T-cell (primary cell): ENCODE results near the gene S100A5. TPM values are rescaled to one million over a fixed set of nuclear protein-coding genes. Genes with fewer than 3 reads are reported as not detected.

Experiments
- ATAC-seq, 4 experiments: fragments of 200-7000 bp in 3 of 4; fragments of 150-1000 bp in 1 of 4; cut with Tn5 transposase; replicated peaks in 1 of 4; 1 replicate in 3 of 4; 2 replicates in 1 of 4; pipeline ENCODE4 v1.10.0; 2021; ENCODE audit warnings: moderate library complexity in 3 of 4, mild to moderate bottlenecking in 2 of 4, moderate number of reproducible peaks in 1 of 4
- CTCF ChIA-PET, 2 donors: fragments of 300-600 bp; sonication (Branson Sonifier 250); formaldehyde crosslinking; loops; one replicate each; lab custom pipeline; 2022; ENCODE audit warnings: antibody characterized with exemption in 2 of 2; lab: Charles Lee
- POLR2A ChIA-PET, 2 donors: fragments of 300-600 bp; sonication (Branson Sonifier 250); formaldehyde crosslinking; loops; one replicate each; lab custom pipeline; 2022; ENCODE audit warnings: antibody characterized with exemption in 2 of 2; lab: Charles Lee
- DNase-seq, 35 experiments: peaks; one replicate each; pipeline versions ENCODE4 v3.0.0 to v3.0.0-alpha.2; 2013 to 2023
- H3K27ac ChIP-seq: one replicate; pipeline ENCODE4 v1.5.1; 2013; ENCODE audit warnings: low read length
- H3K27me3 ChIP-seq, 2 experiments: replicated peaks in 1 of 2; 1 replicate in 1 of 2; 2 replicates in 1 of 2; pipeline versions ENCODE4 v1.6.1 to v1.7.0; 2013; ENCODE audit warnings: low read length in 1 of 2, mixed read lengths in 1 of 2; ENCODE audit not compliant: control insufficient read depth in 2 of 2, insufficient read depth in 2 of 2; ENCODE audit errors: extremely low read depth in 1 of 2
- H3K36me3 ChIP-seq, 2 donors: 1 replicate in 1 of 2; 2 replicates in 1 of 2; pipeline versions ENCODE4 v1.6.1 to v1.7.0; 2013; ENCODE audit warnings: low read length in 1 of 2; ENCODE audit not compliant: control insufficient read depth in 2 of 2, insufficient read depth in 1 of 2; ENCODE audit errors: extremely low read depth in 1 of 2
- H3K4me1 ChIP-seq, 2 experiments: 1 replicate in 1 of 2; 2 replicates in 1 of 2; pipeline versions ENCODE4 v1.6.1 to v1.7.0; 2013; ENCODE audit warnings: low read length in 2 of 2, mixed read lengths in 1 of 2; ENCODE audit not compliant: insufficient read depth in 2 of 2, control insufficient read depth in 1 of 2; ENCODE audit errors: extremely low read depth in 1 of 2
- H3K4me3 ChIP-seq, 2 donors: 1 replicate in 1 of 2; 2 replicates in 1 of 2; pipeline versions ENCODE4 v1.5.1 to v1.7.0; 2013; ENCODE audit warnings: mild to moderate bottlenecking in 2 of 2, low read length in 1 of 2, moderate library complexity in 1 of 2; ENCODE audit not compliant: control insufficient read depth in 1 of 2; ENCODE audit errors: extremely low read depth in 1 of 2
- H3K9me3 ChIP-seq: 2 replicates; pipeline ENCODE4 v1.7.0; 2013
- H3K27ac Mint-ChIP-seq, 2 donors: one replicate each; pipeline ENCODE4 v1.8.0; 2020 to 2021; ENCODE audit warnings: mild to moderate bottlenecking in 2 of 2, mixed read lengths in 2 of 2
- H3K27me3 Mint-ChIP-seq, 2 donors: one replicate each; pipeline ENCODE4 v1.8.0; 2021 to 2022; ENCODE audit warnings: mixed read lengths in 2 of 2
- H3K36me3 Mint-ChIP-seq: one replicate; pipeline ENCODE4 v1.8.0; 2021; ENCODE audit warnings: mixed read lengths
- H3K4me1 Mint-ChIP-seq, 3 donors: one replicate each; pipeline ENCODE4 v1.8.0; 2020 to 2022; ENCODE audit warnings: mixed read lengths in 3 of 3, mild to moderate bottlenecking in 1 of 3
- H3K4me3 Mint-ChIP-seq, 3 donors: one replicate each; pipeline ENCODE4 v1.8.0; 2020 to 2022; ENCODE audit warnings: mild to moderate bottlenecking in 3 of 3, mixed read lengths in 3 of 3, moderate library complexity in 3 of 3
- H3K9me3 Mint-ChIP-seq, 3 donors: one replicate each; pipeline ENCODE4 v1.8.0; 2020 to 2022; ENCODE audit warnings: mixed read lengths in 3 of 3
- WGBS: methylation state at CpG from one replicate; pipeline ENCODE4 v1.1.5; 2013; ENCODE audit warnings: missing lambda C conversion rate; ENCODE audit not compliant: insufficient coverage; 5-methylcytosine and 5-hydroxymethylcytosine counted together
- total RNA-seq, 35 experiments: library from RNA in 6 of 35; stranded (reverse) in 6 of 35; fragments of 120-200 nt in 1 of 35; gene quantifications; one replicate each; pipeline versions ENCODE4 v1.2.1 to v1.2.4 and lab custom pipeline; 2013 to 2026

S100A5 gene
- total RNA-seq, 5 donors from 2014 or later (not counting 1 experiment from before 2014, with no cell fraction given): 0.36 to 1.6 (median 1.2) TPM; not detected in 1

DNA sequence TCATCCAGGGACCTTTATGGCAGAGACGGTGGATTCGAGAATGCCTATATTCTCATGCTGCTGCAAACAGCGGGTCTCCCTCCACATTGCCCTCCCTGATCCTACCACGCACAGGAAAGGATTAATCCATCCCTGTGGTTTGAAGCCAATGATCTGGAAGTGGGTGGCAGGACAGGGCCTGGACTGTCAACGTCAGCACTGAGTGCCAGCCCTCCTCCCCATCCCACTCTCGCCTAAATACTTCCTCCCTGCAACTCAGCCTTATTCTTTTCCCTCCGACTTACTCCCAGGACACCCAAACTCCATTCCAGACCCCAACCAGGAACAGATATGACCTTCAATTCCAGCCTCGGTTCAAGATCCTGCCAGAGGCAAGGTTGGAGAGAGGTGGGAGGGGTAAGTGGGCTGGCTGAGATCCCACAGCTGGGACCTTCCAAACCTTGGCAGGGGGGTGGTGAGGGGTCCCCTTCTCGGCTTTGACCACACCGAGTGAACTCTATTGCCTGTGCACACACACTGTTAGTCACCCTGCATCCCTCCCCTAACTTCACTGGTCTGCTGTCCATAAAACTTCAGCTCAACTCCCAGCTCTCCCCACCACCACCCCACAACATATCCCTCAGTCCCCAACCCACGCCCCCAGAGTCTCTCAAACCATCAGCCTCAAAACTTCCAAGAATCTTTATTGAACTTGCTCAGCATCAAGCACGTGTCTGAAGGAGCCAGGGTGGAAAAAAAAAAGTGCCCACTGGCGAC, 2.4 kb upstream of the S100A5 start:
- 74% methylated on average over 7 of the region's 13 CpGs for WGBS
- ChIA-PET CTCF (interaction anchor here (0.6 to 1.4 kb wide), 2 partner anchors 10 to 15 kb away, joined by 3 to 5 read pairs; no protein-coding TSS in a partner anchor), POLR2A (no interaction called here)
- Mint-ChIP-seq H3K27ac (peak overlapping the region; percentile 100), H3K9me3 (no peaks in the 10 kb centered on the region), H3K4me3 (peak overlapping the region; percentile 91 to 95 (median 93)), H3K4me1 (peaks cover 76 to 90% (median 79%) of the 10 kb centered on the region in 3 donors), H3K36me3 (peaks cover 21% of the 10 kb centered on the region), H3K27me3 (no peaks in the 10 kb centered on the region)
- ATAC-seq (no peak), DNase-seq (no peak)
- Histone ChIP-seq H3K4me1 (peaks cover 62 to 82% of the 10 kb centered on the region in 2 experiments), H3K4me3 (no peak overlapping the region), H3K27ac (peak overlapping the region; percentile 86), H3K9me3 (no peaks in the 10 kb centered on the region), H3K27me3 (no peaks in the 10 kb centered on the region), H3K36me3 (peaks cover 0 to 18% of the 10 kb centered on the region in 2 donors)

DNA sequence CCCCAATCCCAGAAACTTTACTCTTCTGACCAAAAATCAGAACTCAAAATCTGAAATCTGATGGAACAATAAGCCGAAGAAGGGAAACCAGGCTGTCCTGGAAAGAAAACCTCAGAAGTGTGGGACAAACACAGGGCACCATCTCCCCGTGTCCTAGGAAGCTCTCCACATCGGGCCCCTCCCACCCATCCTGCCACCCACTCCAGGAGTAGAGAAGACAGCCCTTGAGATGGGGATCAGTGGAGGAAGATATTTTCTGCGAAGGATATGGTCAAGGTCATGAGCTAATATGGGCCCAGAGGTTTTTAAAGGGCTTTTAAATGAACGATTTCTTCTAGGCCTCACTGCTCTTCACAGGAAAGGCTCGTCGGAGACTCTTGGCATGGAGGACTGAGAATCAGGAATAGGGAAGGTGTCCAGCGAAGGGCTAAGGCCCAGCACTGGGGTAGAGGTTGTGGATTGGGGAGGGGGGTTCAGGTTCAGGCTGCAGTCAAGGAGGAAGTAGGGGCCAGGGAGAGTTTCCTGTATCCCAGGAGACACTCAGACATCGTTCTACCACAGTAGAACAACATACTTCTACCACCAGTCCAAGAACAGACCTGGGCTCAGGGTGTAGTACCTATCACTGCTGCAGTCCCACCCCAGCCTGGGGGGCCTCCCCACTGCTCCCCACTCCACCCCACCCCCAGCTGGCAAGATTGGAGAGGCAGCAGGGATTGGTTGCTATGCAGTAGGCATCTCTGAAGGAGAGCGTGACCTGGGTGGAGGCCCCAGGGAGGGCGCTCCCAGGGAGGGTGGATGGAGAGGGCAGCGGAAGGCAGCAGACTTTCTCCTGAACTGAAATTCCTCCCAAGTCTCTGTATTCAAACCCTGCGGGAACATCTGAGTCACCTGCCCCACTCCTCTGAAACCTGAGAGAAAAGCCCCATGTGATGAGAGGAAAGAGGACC, 1.2 kb upstream of the S100A5 start:
- Mint-ChIP-seq H3K4me3 (peak overlapping the region; percentile 51 to 93 (median 59)), H3K27me3 (no peaks in the 10 kb centered on the region), H3K9me3 (no peaks in the 10 kb centered on the region), H3K36me3 (peaks cover 21% of the 10 kb centered on the region), H3K4me1 (peaks cover 77 to 90% (median 86%) of the 10 kb centered on the region in 3 donors), H3K27ac (peak overlapping the region; percentile 100)
- POLR2A ChIA-PET: no interaction called here
- H3K27me3 ChIP-seq: no peaks in the 10 kb centered on the region
- CTCF ChIA-PET: interaction anchor here in 1 of 2 donors (2.7 kb wide), 1 partner anchor 9 kb away, joined by 13 read pairs; no protein-coding TSS in a partner anchor
- H3K27ac ChIP-seq: peak overlapping the region; percentile 86
- ATAC-seq (no peak), DNase-seq (no peak)
- peaks cover 0 to 18% of the 10 kb centered on the region in 2 donors for H3K36me3 ChIP-seq
- 62% methylated on average over 5 of the region's 13 CpGs for WGBS
- H3K4me3 ChIP-seq: no peak overlapping the region
- peaks cover 62 to 81% of the 10 kb centered on the region in 2 experiments for H3K4me1 ChIP-seq
- no peaks in the 10 kb centered on the region for H3K9me3 ChIP-seq

DNA sequence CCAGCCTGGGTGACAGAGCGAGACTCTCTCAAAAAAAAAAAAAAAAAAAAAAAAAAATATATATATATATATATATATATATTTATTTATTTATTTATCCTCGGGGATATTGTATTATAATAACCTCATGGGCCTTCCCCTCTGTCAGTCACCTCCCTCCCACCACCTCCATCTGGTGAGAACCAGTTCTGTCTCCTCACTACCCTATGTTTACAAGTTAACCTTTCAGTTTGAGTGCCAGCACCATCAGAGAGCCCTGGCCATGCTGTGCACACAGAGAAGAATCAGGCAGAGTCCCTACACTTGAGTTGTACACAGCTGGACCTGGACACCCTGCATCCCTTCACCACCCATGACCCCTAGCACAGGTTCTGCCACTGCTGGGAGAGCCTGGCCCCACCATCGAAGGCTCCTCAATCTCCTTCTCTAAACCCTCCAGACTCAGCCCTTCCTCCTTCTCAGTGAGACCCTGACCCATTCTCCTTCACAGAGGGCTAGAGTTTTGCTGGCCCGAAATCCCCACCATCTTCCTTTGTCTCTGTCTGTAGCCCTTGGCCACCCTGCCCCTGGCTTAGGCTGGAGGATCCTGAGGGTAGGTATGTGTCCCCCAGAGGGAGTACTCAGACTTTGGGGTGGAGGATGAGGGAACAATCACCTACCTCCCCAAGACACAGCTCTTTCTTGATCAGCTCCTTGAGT, 1.2 kb downstream of the S100A5 start:
- ATAC-seq (no peak), DNase-seq (no peak)
- Mint-ChIP-seq H3K27ac (peak overlapping the region; percentile 100), H3K36me3 (peaks cover 24% of the 10 kb centered on the region), H3K4me1 (peaks cover 73 to 88% (median 83%) of the 10 kb centered on the region in 3 donors), H3K4me3 (peak overlapping the region in 1 of 3 donors; percentile 78), H3K9me3 (no peaks in the 10 kb centered on the region), H3K27me3 (no peaks in the 10 kb centered on the region)
- H3K4me3 ChIP-seq: no peak overlapping the region
- peaks cover 60 to 78% of the 10 kb centered on the region in 2 experiments for H3K4me1 ChIP-seq
- H3K9me3 ChIP-seq: no peaks in the 10 kb centered on the region
- H3K27ac ChIP-seq: peak overlapping the region; percentile 86
- peaks cover 0 to 22% of the 10 kb centered on the region in 2 donors for H3K36me3 ChIP-seq
- ChIA-PET CTCF (interaction anchor here (0.6 to 2.7 kb wide), 3 partner anchors 7 to 71 kb away, joined by 3 to 13 read pairs (median 7); no protein-coding TSS in a partner anchor), POLR2A (no interaction called here)
- 83% methylated on average over 1 of the region's 4 CpGs for WGBS
- no peaks in the 10 kb centered on the region for H3K27me3 ChIP-seq

DNA sequence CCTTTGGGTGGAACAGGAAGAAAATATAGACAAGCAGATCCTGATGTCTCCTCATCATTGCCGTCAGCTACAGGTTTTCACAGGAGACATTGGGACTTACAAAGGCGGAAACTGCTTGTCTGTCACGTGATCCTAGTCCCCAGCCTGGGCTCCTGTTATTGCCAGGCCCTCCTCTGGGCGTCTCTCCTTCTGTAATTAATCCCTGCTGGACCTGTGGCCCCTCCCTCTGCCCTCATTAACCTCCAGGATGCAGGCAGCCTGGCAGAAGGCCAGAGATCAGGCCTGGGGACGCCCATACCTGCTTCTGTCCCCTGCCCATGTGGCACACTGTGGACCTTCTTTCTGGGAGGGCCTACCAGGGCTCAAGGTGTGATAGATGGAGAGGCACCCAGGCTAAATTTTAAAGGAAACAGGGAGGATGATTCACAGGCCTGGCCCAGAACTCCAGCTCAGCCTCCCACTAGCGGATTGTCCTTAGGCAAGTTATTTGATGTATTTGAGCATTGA, 2.4 kb downstream of the S100A5 start:
- POLR2A ChIA-PET: no interaction called here
- no peaks in the 10 kb centered on the region for H3K27me3 Mint-ChIP-seq
- H3K4me1 Mint-ChIP-seq: peaks cover 73 to 88% (median 83%) of the 10 kb centered on the region in 3 donors
- H3K36me3 Mint-ChIP-seq: peaks cover 25% of the 10 kb centered on the region
- CTCF ChIA-PET: interaction anchor here in 1 of 2 donors (0.7 kb wide), 1 partner anchor 279 kb away, joined by 3 read pairs; no protein-coding TSS in a partner anchor
- H3K27ac Mint-ChIP-seq: peak overlapping the region; percentile 99
- H3K4me1 ChIP-seq: peaks cover 54 to 78% of the 10 kb centered on the region in 2 experiments
- H3K36me3 ChIP-seq: peaks cover 3 to 21% of the 10 kb centered on the region in 2 donors
- H3K27ac ChIP-seq: no peak overlapping the region
- H3K9me3 ChIP-seq: no peaks in the 10 kb centered on the region
- no peak for ATAC-seq
- no peak overlapping the region for H3K4me3 ChIP-seq
- H3K27me3 ChIP-seq: no peaks in the 10 kb centered on the region
- H3K9me3 Mint-ChIP-seq: no peaks in the 10 kb centered on the region
- no peak for DNase-seq
- no peak overlapping the region for H3K4me3 Mint-ChIP-seq
- 87% methylated on average over 4 of the region's 6 CpGs for whole genome bisulfite sequencing

DNA sequence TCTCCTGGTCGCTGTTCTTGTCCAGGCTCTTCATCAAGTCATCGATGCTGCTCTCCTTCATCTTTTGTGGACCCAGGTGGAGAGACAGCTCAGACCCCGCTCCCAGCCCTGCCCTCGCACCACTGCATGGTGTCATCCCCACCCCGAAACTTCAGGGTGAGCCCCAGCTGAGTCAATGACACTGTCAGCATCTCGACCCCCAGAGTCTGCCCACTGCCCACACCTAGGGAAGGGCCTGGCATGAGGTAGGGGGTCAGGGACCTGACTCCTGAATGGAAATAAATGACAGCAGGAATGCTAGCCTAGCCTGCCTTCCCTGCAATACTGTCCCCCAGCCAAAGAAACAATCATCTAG, 3.4 kb downstream of the S100A5 start:
- Mint-ChIP-seq H3K4me3 (peak overlapping the region in 2 of 3 donors; percentile 49 to 94), H3K9me3 (no peaks in the 10 kb centered on the region), H3K27me3 (no peaks in the 10 kb centered on the region), H3K27ac (peak overlapping the region; percentile 99), H3K36me3 (peaks cover 17% of the 10 kb centered on the region), H3K4me1 (peaks cover 73 to 88% (median 83%) of the 10 kb centered on the region in 3 donors)
- CTCF ChIA-PET: interaction anchor here in 1 of 2 donors (0.6 kb wide), 1 partner anchor 83 kb away, joined by 6 read pairs; no protein-coding TSS in a partner anchor
- DNase-seq: no peak
- POLR2A ChIA-PET: interaction anchor here in 1 of 2 donors (2.8 kb wide), 1 partner anchor 8 kb away, joined by 14 read pairs; the partner anchor contains the start of gene S100A4
- Histone ChIP-seq H3K27ac (no peak overlapping the region), H3K36me3 (peaks cover 3 to 14% of the 10 kb centered on the region in 2 donors), H3K9me3 (no peaks in the 10 kb centered on the region), H3K27me3 (no peaks in the 10 kb centered on the region), H3K4me3 (no peak overlapping the region), H3K4me1 (peaks cover 48 to 78% of the 10 kb centered on the region in 2 experiments)
- ATAC-seq: no peak
- WGBS: 94% methylated on average over 2 of the region's 6 CpGs
